ENCODE data around the gene RND3.

GRCh38 chr2:150491430-150491829 lies 4.0 kb upstream of the RND3 start:
- no peak for TF ChIP-seq SETDB1 (IDR thresholded peaks at IDR 0.05; ENCODE audit: insufficient read length, low read length)
- no peak for TF ChIP-seq FEZF1 (tag by site-specific recombination; IDR thresholded peaks at IDR 0.05)
- TF ChIP-seq ZBTB17 (tag by site-specific recombination; IDR thresholded peaks at IDR 0.05), result no peak
- no peak for TF ChIP-seq TRIM28 (IDR thresholded peaks at IDR 0.05; ENCODE audit: borderline replicate concordance, low read length)
- no peak for TF ChIP-seq CTCF (tag by site-specific recombination; IDR thresholded peaks at IDR 0.05)
- no peak for TF ChIP-seq ZBTB49 (tag by site-specific recombination; IDR thresholded peaks at IDR 0.05; ENCODE audit: low read depth)
- TF ChIP-seq ZNF529 (tag by site-specific recombination; IDR thresholded peaks at IDR 0.05; ENCODE audit: insufficient replicate concordance), result no peak
- TF ChIP-seq ZNF449 (tag by site-specific recombination; IDR thresholded peaks at IDR 0.05), result no peak
- TF ChIP-seq ZNF571 (tag by site-specific recombination; IDR thresholded peaks at IDR 0.05), result no peak
- no peak for TF ChIP-seq ZNF626 (tag by site-specific recombination; IDR thresholded peaks at IDR 0.05)
- no peak for TF ChIP-seq ZNF274 (IDR thresholded peaks at IDR 0.05; ENCODE audit: low read length)
- TF ChIP-seq ZNF274 (tag by site-specific recombination; IDR thresholded peaks at IDR 0.05; ENCODE audit: borderline replicate concordance), result no peak
- TF ChIP-seq ZFP41 (tag by site-specific recombination; IDR thresholded peaks at IDR 0.05; ENCODE audit: borderline replicate concordance), result no peak
